Epithelial cell of proximal tubule (primary cell): Measurements from ENCODE around the gene FBXO36. TPM values are rescaled to one million over a fixed set of nuclear protein-coding genes. Genes with fewer than 3 reads are reported as not detected.

Experiments
- DNase-seq: peaks from one replicate; pipeline ENCODE4 v3.0.0-alpha.2; 2011; ENCODE audit warnings: low read depth
- H3K4me3 ChIP-seq: 2 replicates; pipeline ENCODE4 v1.5.1; 2011; ENCODE audit warnings: low read depth, mild to moderate bottlenecking, low read length
- CTCF ChIP-seq: conservative IDR thresholded peaks from 2 replicates; pipeline ENCODE4 v1.5.1; 2012; ENCODE audit warnings: low read depth, mild to moderate bottlenecking, low read length
- total RNA-seq: library from RNA; depleted of rRNA; stranded (reverse); fragments of >200 nt; gene quantifications from 2 replicates; pipeline ENCODE4 v1.2.3, GENCODE V29; 2015

FBXO36 gene
- total RNA-seq, 1 donor from 2014 or later = 1.8 TPM

- no peak for DNase-seq
- no peak overlapping the region for H3K4me3 ChIP-seq
- no peak for TF ChIP-seq CTCF
Measured at GRCh38 chr2:229882583-229882982, 39.7 kb upstream of the FBXO36 start.

GRCh38 chr2:229884775-229885699, 37.3 kb upstream of the FBXO36 start:
- DNase-seq = no peak
- TF ChIP-seq CTCF = no peak
- H3K4me3 ChIP-seq = no peak overlapping the region

- no peak overlapping the region for H3K4me3 ChIP-seq
- no peak for TF ChIP-seq CTCF
- DNase-seq = no peak
Measured at GRCh38 chr2:229887441-229887840, 34.9 kb upstream of the FBXO36 start.

GRCh38 chr2:229888031-229888430, 34.3 kb upstream of the FBXO36 start:
- no peak for DNase-seq
- no peak overlapping the region for H3K4me3 ChIP-seq
- TF ChIP-seq CTCF = no peak

GRCh38 chr2:229889023-229889422, 33.3 kb upstream of the FBXO36 start:
- DNase-seq = no peak
- no peak for TF ChIP-seq CTCF
- H3K4me3 ChIP-seq = no peak overlapping the region

GRCh38 chr2:229896857-229897256, 25.4 kb upstream of the FBXO36 start:
- DNase-seq = no peak
- H3K4me3 ChIP-seq = no peak overlapping the region
- no peak for TF ChIP-seq CTCF

GRCh38 chr2:229899604-229900003, 22.7 kb upstream of the FBXO36 start:
- no peak for DNase-seq
- H3K4me3 ChIP-seq = no peak overlapping the region
- TF ChIP-seq CTCF = no peak
